PC-9 (cell line): ENCODE measurements around the gene CCDC92. TPM values are rescaled to one million over a fixed set of nuclear protein-coding genes. Genes with fewer than 3 reads are reported as not detected.
"Not testable (repeated sequence)": the region's sequence is repeated elsewhere in the genome, so short reads cannot be mapped to it uniquely, and the experiment has no call there.

Experiments used
- BruUV-seq: library from RNA; stranded (reverse); fragments of 400-500 nt; replicated peaks from 2 replicates; lab custom pipeline; 2021; lab: Mats Ljungman, UMichigan
- CTCF ChIA-PET: fragments of 300-600 bp; sonication (Branson Sonifier 250); formaldehyde crosslinking; loops from one replicate; lab custom pipeline; 2022; ENCODE audit warnings: antibody characterized with exemption; lab: Charles Lee
- POLR2A ChIA-PET: fragments of 300-600 bp; sonication (Branson Sonifier 250); formaldehyde crosslinking; loops from one replicate; lab custom pipeline; 2022; ENCODE audit warnings: antibody characterized with exemption; ENCODE audit not compliant: unreplicated experiment; lab: Charles Lee
- DNase-seq, 2 experiments: peaks; one replicate each; pipeline versions ENCODE4 v3.0.0 to v3.0.0-alpha.2; 2015 to 2022; ENCODE audit warnings: mixed read lengths in 1 of 2
- H2AFZ ChIP-seq: fragments of 200-600 bp; sonication (generic); 2 replicates; pipeline ENCODE4 v1.8.1; 2017; ENCODE audit warnings: antibody characterized with exemption
- H3F3A ChIP-seq: fragments of 200-600 bp; sonication (generic); 2 replicates; pipeline ENCODE4 v1.8.1; 2017; ENCODE audit warnings: antibody characterized with exemption, mild to moderate bottlenecking, low read depth; ENCODE audit not compliant: insufficient read depth
- H3K27ac ChIP-seq: fragments of 200-600 bp; sonication (generic); 2 replicates; pipeline ENCODE4 v1.6.1; 2016; ENCODE audit warnings: mixed run types
- H3K27me3 ChIP-seq: fragments of 200-600 bp; sonication (generic); 2 replicates; pipeline ENCODE4 v1.6.1; 2016; ENCODE audit warnings: low read depth, mixed run types; ENCODE audit not compliant: insufficient read depth
- H3K36me3 ChIP-seq: fragments of 200-600 bp; sonication (generic); 2 replicates; pipeline ENCODE4 v1.6.1; 2016; ENCODE audit warnings: low read depth, mixed run types
- H3K4me1 ChIP-seq: fragments of 200-600 bp; sonication (generic); replicated peaks from 2 replicates; pipeline ENCODE4 v1.6.1; 2016; ENCODE audit warnings: mixed run types; ENCODE audit not compliant: insufficient read depth
- H3K4me2 ChIP-seq: fragments of 200-600 bp; sonication (generic); 2 replicates; pipeline ENCODE4 v1.6.1; 2017; ENCODE audit warnings: mixed run types
- H3K4me3 ChIP-seq: fragments of 200-600 bp; sonication (generic); 2 replicates; pipeline ENCODE4 v1.6.1; 2016; ENCODE audit warnings: mixed run types
- H3K79me2 ChIP-seq: fragments of 200-600 bp; sonication (generic); 2 replicates; pipeline ENCODE4 v1.6.1; 2017; ENCODE audit warnings: low read depth, mixed run types
- H3K9me2 ChIP-seq: fragments of 200-600 bp; sonication (generic); 2 replicates; pipeline ENCODE4 v1.8.1; 2017; ENCODE audit warnings: mild to moderate bottlenecking; ENCODE audit not compliant: insufficient read depth
- H3K9me3 ChIP-seq: fragments of 200-600 bp; sonication (generic); 2 replicates; pipeline ENCODE4 v1.8.1; 2016; ENCODE audit warnings: low read depth; ENCODE audit not compliant: insufficient read depth
- H4K20me1 ChIP-seq: fragments of 200-600 bp; sonication (generic); 2 replicates; pipeline ENCODE4 v1.8.1; 2017; ENCODE audit not compliant: insufficient read depth
- EZH2 ChIP-seq: fragments of 200-600 bp; sonication (generic); IDR thresholded peaks from 2 replicates; pipeline ENCODE4 v1.8.0; 2017; ENCODE audit warnings: antibody characterized with exemption, low read depth
- intact Hi-C: fragments of 100-400 bp; cut with micrococcal nuclease; formaldehyde crosslinking; loops from one replicate; pipeline ENCODE4 v1.10.0; 2022; ENCODE audit not compliant: unreplicated experiment
- total RNA-seq: library from RNA; stranded (reverse); gene quantifications from 2 replicates; pipeline ENCODE4 v1.2.3, GENCODE V29; 2021
- TF ChIP-seq, protein P1 (sequence below): fragments of 200-600 bp; sonication (generic); conservative IDR thresholded peaks from 2 replicates; pipeline ENCODE4 v1.6.1; 2017; ENCODE audit warnings: mixed run types, antibody characterized with exemption, mild to moderate bottlenecking, moderate library complexity

The CCDC92 gene
- total RNA-seq, 1 experiment from 2014 or later, result 28.0 TPM

GRCh38 chr12:123916729-123917128 is 55.9 kb downstream of the CCDC92 start:
- Histone ChIP-seq H3K4me2 (no peak overlapping the region), H3K4me3 (no peak overlapping the region), H2AFZ (no peak overlapping the region), H3K27ac (no peak overlapping the region), H3F3A (no peaks in the 10 kb centered on the region), H4K20me1 (no peaks in the 10 kb centered on the region), H3K9me3 (no peaks in the 10 kb centered on the region), H3K9me2 (no peaks in the 10 kb centered on the region), H3K4me1 (no peaks in the 10 kb centered on the region), H3K36me3 (no peaks in the 10 kb centered on the region), H3K79me2 (no peaks in the 10 kb centered on the region), H3K27me3 (peaks cover 61% of the 10 kb centered on the region)
- BruUV-seq, result no TSS peak
- DNase-seq, result no peak
- TF ChIP-seq EZH2, result no peak
- TF ChIP-seq, protein P1, sequence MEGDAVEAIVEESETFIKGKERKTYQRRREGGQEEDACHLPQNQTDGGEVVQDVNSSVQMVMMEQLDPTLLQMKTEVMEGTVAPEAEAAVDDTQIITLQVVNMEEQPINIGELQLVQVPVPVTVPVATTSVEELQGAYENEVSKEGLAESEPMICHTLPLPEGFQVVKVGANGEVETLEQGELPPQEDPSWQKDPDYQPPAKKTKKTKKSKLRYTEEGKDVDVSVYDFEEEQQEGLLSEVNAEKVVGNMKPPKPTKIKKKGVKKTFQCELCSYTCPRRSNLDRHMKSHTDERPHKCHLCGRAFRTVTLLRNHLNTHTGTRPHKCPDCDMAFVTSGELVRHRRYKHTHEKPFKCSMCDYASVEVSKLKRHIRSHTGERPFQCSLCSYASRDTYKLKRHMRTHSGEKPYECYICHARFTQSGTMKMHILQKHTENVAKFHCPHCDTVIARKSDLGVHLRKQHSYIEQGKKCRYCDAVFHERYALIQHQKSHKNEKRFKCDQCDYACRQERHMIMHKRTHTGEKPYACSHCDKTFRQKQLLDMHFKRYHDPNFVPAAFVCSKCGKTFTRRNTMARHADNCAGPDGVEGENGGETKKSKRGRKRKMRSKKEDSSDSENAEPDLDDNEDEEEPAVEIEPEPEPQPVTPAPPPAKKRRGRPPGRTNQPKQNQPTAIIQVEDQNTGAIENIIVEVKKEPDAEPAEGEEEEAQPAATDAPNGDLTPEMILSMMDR, result no peak
- ChIA-PET CTCF (no interaction called here), POLR2A (no interaction called here)
- intact Hi-C loops, result no loop called here

DNA sequence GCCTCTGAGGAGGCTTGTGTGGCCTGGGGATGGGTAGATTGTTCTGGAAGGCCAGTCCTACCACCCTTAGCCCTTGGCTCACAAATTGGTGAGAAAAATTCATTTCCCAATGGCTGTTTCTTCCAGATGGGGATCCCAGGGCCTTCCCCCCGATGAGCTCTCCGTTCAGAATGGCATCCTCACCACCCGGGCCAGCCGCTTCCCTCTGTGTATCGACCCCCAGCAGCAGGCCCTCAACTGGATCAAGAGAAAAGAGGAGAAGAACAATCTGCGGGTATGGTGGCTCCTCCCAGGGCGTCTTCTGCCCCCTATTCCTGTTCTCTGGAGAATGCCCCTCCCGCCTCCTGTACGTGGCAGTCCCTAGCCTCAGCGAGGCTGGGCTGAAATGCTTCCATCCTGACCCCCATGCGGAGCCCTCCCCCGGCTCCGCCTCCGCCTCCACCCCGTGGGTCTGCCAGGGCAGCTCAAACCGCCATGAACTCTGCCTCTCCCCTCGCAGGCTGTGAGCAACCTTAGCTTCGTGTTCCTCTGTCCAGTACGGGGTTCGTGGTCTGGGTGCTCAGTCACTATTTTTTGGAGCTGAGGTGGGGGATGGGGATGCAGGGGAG is 57.8 kb downstream of the CCDC92 start:
- H3F3A ChIP-seq, result peaks cover 8% of the 10 kb centered on the region; the same call in 1 of the 2 replicates
- no peaks in the 10 kb centered on the region for H3K4me1 ChIP-seq
- no peaks in the 10 kb centered on the region for H3K79me2 ChIP-seq
- no peak overlapping the region for H3K27ac ChIP-seq
- intact Hi-C loops, result no loop called here
- ChIA-PET POLR2A (no interaction called here), CTCF (no interaction called here)
- H3K9me3 ChIP-seq, result no peaks in the 10 kb centered on the region
- DNase-seq, result no peak
- no peak overlapping the region for H2AFZ ChIP-seq
- no peaks in the 10 kb centered on the region for H4K20me1 ChIP-seq
- no peak overlapping the region for H3K4me3 ChIP-seq
- no peak overlapping the region for H3K4me2 ChIP-seq
- TF ChIP-seq, protein P1, result no peak
- TF ChIP-seq EZH2, result no peak
- H3K9me2 ChIP-seq, result no peaks in the 10 kb centered on the region
- no TSS peak for BruUV-seq
- H3K27me3 ChIP-seq, result peaks cover 46% of the 10 kb centered on the region
- no peaks in the 10 kb centered on the region for H3K36me3 ChIP-seq

DNA sequence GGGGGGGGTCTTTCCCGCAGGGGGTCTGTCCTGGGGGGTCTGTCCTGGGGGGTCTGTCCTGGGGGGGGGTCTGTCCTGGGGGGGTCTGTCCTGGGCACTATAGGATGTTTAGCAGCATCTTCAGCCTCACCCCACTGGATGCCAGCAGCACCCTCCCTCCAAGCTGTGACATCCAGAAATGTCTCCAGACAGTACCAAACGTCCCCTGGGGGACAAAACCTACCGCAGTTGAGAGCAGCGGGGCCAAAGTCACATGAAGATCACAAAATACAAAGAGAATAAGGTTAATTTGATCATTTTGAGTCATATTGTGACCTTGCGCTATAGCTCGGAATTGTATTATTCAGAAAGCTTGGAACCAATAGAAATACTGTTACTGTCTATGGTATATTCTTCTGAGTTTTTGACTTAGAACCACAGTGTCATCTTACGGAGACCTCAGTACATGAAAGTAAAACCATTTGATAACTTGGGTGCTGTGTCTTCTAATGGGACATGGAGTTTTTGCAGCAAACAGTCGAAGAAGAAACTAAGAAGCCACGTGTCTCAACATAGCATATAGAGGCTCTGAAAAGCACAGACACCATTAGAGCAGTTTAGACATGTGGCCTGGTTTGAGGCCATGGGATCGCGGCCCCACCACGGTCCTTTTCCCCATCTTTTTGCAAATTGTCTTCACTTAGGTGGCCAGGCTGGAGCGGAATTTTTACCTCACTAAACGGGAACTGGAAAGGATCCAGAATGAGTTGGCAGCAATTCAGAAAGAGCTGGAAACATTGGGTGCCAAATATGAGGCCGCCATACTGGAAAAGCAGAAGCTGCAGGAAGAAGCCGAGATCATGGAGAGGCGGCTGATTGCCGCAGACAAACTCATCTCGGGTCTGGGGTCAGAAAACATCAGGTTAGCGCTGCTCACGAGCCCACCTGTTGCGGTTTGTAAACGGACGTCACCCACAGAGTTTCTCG is 59.9 kb downstream of the CCDC92 start:
- Histone ChIP-seq H3K79me2 (no peaks in the 10 kb centered on the region), H2AFZ (no peak overlapping the region), H4K20me1 (no peaks in the 10 kb centered on the region), H3K27ac (no peak overlapping the region), H3K9me3 (no peaks in the 10 kb centered on the region), H3K36me3 (no peaks in the 10 kb centered on the region), H3F3A (peaks cover 8% of the 10 kb centered on the region; the same call in 1 of the 2 replicates), H3K9me2 (no peaks in the 10 kb centered on the region), H3K4me2 (no peak overlapping the region), H3K4me1 (no peaks in the 10 kb centered on the region), H3K4me3 (no peak overlapping the region), H3K27me3 (peaks cover 38% of the 10 kb centered on the region)
- intact Hi-C loops, result no loop called here
- CTCF ChIA-PET, result no interaction called here
- POLR2A ChIA-PET, result no interaction called here
- TF ChIP-seq EZH2, result no peak
- TF ChIP-seq, protein P1, result no peak
- DNase-seq, result no peak
- no TSS peak for BruUV-seq

GRCh38 chr12:123911672-123912409 is 60.8 kb downstream of the CCDC92 start:
- CTCF ChIA-PET, H3K4me1 ChIP-seq, H3K9me2 ChIP-seq, H3K9me3 ChIP-seq, H3F3A ChIP-seq, intact Hi-C loops, DNase-seq, H3K36me3 ChIP-seq, H3K4me3 ChIP-seq, BruUV-seq, POLR2A ChIA-PET, H3K27ac ChIP-seq, H2AFZ ChIP-seq, H4K20me1 ChIP-seq, H3K4me2 ChIP-seq, H3K79me2 ChIP-seq: not testable (repeated sequence)
- H3K27me3 ChIP-seq, result peaks cover 40% of the 10 kb centered on the region
